GDM1 (cell line): ENCODE measurements around the gene PAK1IP1.
A peak's percentile ranks its signal among the peaks of the same experiment; 100 is the strongest.
"Not testable (repeated sequence)": the region's sequence is repeated elsewhere in the genome, so short reads cannot be mapped to it uniquely, and the experiment has no call there.

Source experiments
- DNase-seq: peaks from one replicate; lab custom pipeline; 2025; lab: John Stamatoyannopoulos, UW

The PAK1IP1 gene

GRCh38 chr6:10743515-10743914 is 48.7 kb downstream of the PAK1IP1 start:
- no peak for DNase-seq

GRCh38 chr6:10745116-10745515 is 50.3 kb downstream of the PAK1IP1 start:
- DNase-seq: no peak

- no peak for DNase-seq
Measured at GRCh38 chr6:10746915-10747250, 52.1 kb downstream of the PAK1IP1 start.

- DNase-seq: peak; percentile 97
Measured at GRCh38 chr6:10747251-10747972, 52.6 kb downstream of the PAK1IP1 start, which contains the start of gene TMEM14B. Gene TMEM14B, plus strand, starts transcription at chr6:10747805. Its CDS starts 1,441 bp downstream, at chr6:10749246.

GRCh38 chr6:10749734-10750133 is 55.0 kb downstream of the PAK1IP1 start:
- DNase-seq: no peak

GRCh38 chr6:10750568-10750967 is 55.8 kb downstream of the PAK1IP1 start:
- DNase-seq: not testable (repeated sequence)

GRCh38 chr6:10751757-10752156 is 57.0 kb downstream of the PAK1IP1 start:
- DNase-seq: not testable (repeated sequence)

GRCh38 chr6:10756085-10756484 is 61.3 kb downstream of the PAK1IP1 start:
- no peak for DNase-seq
